ENCODE measurements around the gene PRR12.
A peak's percentile ranks its signal among the peaks of the same experiment; 100 is the strongest.
"Not testable (repeated sequence)": the region's sequence is repeated elsewhere in the genome, so short reads cannot be mapped to it uniquely, and the experiment has no call there.

The PRR12 gene

DNA sequence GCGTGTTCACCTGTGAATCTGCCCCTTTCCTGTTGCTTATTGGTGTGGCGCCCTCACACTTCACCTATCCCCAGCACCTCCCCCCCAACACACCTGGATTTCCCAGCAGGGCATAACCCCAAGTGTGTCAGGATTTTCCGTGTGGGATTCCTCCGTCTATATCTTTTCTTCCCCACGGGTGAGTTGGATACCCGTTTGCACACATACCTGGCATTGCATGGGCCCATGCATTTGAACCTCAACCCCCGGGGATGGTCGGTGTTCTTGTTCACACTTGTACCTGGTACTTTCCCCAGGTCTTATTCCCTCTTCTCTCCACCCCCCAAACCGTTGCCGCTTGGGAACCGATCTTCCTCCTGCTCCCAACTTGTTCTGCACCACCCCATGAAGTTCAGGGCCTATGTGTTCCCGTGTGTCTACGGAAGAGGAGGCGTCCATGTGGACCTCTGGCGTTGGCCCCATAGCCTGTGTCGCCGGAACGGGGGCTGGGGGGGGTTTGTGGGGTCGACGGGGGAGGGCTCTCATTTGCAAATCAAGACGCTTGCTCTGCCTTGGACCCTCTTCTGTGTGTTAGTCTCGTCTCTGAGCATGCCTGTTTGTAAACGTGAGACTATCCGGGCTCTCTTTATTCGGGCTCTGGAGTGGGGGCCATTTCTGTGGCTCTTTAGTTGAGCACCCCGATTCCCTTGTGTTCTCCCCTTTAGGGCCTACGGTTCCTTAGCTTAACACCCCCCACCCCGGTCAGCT, 1.7 kb downstream of the PRR12 start:
- no peak for DNase-seq

DNA sequence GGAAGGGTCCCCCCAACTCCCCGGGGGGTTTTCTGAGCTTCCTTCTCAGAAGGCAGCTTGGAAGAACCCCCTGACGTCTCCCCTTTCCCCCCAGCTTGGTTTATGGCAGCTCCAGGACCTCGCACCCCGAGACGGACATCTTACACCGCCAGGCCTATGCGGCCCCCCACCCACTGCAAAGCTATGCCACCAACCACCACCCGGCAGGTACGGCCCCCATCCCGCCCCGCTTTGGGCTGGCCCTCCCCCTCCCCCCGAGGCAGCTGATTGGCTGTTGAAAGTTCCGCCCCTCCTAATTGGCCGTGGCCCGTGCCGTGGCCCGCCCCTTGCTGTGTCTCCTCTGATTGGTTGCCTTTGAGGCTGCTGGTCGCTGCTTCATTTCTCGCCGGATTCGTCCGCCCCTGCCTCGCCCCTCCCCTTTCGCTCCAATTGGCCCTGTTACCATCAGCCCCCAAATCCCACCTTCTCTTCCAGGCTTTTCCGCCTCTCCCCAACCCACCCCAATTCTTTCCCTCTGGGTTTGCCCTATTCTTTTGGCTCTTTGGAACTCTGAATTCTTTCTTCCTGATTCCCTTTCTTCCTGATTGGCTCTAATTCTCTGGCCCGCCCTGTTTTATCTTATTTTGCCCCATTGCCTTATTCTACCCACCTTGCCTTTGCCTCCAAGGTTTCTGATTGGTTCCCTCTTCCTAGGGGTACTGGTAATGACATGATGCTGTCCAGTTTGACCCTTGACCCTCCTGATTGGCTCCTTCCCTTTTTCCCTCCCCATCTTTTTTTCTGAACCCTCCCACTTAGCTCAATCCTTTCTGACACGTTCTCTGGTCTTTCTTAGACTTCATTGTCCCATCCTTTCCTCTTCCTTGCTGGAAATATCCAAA, 2.5 kb downstream of the PRR12 start:
- DNase-seq = peak; percentile 84

DNA sequence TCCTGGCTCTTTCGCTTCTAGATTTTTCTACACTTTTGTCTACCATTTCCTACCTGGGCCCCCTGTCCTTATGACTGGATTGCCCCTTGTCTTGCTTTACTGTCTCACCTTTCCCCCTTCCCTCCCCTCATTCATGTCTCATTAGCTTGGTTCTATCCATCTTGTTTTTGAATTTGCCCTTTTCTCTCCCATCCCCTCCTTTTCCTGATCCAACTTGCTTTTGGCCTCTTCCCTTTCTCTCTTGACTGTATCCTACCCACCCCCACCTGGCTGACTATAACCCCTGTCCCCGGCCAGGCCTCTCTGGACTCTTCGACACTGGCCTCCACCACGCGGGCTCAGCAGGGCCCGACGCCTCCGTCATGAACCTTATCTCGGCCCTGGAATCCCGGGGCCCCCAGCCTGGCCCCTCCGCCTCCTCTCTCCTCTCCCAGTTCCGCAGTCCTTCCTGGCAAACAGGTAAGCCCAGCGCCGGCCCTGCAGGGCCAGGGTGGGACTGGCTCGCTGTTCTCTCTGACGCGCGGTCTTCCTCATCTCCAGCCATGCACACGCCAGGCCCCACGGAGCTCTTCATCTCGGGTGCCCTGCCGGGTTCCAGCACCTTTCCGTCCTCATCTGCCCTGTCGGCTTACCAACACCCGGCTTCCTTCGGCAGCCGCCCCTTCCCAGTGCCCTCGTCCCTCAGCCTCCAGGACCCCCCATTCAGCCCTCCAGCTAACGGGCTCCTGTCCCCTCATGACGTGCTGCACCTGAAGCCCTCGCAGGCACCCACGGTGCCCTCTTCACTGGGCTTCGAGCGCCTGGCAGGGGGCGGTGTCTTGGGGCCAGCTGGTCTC, 3.4 kb downstream of the PRR12 start:
- no peak for DNase-seq

DNA sequence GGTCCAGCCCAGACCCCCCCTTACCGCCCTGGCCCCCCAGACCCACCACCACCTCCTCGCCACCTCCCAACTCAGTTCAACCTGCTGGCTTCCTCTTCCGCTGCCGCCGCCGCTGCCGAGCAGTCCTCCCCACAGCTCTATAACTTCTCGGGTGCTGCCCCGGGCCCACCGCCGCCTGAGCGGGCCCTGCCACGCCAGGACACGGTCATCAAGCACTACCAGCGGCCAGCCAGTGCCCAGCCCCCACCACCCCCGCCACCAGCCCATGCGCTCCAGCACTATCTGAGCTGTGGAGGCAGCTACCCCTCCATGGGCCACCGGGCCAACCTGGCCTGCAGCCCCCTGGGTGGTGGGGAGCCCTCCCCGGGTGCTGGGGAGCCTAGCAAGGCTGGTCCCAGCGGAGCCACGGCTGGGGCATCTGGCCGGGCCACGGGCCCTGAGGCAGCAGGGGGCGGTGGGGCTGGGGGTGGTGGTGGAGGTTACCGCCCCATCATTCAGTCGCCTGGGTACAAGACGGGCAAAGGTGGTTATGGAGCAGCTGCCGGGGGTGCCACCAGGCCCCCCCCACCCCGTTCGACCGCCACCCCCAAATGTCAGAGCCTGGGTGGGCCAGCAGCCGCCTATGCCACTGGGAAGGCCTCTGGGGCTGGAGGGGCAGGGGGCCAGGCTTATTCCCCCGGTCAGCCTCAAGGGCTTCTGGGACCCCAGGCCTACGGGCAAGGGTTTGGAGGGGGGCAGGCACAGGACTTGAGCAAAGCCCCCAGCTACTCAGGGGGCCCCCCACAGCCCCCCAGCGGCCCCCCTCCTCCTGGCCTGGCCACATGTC, 4.2 kb downstream of the PRR12 start:
- no peak for DNase-seq

GRCh38 chr19:49595819-49596404, 4.9 kb downstream of the PRR12 start:
- no peak for DNase-seq

DNA sequence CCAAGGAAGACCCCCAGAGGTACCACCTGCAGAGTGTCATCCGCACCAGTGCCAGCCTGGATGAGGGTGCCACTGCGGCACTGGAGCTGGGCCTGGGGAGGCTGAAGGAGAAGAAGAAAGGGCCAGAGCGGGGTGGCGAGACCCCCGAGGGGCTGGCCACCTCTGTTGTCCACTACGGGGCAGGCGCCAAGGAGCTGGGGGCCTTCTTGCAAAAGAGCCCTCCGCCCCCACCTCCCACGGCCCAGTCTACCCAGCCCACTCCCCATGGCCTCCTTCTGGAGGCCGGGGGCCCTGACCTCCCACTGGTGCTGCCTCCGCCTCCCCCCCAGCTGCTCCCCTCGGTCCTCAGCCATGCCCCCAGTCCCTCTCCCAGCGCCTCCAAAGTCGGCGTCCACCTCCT, 5.4 kb downstream of the PRR12 start:
- DNase-seq = no peak

GRCh38 chr19:49596954-49597702, 6.1 kb downstream of the PRR12 start:
- DNase-seq = no peak

GRCh38 chr19:49597703-49597974, 6.7 kb downstream of the PRR12 start:
- no peak for DNase-seq

DNA sequence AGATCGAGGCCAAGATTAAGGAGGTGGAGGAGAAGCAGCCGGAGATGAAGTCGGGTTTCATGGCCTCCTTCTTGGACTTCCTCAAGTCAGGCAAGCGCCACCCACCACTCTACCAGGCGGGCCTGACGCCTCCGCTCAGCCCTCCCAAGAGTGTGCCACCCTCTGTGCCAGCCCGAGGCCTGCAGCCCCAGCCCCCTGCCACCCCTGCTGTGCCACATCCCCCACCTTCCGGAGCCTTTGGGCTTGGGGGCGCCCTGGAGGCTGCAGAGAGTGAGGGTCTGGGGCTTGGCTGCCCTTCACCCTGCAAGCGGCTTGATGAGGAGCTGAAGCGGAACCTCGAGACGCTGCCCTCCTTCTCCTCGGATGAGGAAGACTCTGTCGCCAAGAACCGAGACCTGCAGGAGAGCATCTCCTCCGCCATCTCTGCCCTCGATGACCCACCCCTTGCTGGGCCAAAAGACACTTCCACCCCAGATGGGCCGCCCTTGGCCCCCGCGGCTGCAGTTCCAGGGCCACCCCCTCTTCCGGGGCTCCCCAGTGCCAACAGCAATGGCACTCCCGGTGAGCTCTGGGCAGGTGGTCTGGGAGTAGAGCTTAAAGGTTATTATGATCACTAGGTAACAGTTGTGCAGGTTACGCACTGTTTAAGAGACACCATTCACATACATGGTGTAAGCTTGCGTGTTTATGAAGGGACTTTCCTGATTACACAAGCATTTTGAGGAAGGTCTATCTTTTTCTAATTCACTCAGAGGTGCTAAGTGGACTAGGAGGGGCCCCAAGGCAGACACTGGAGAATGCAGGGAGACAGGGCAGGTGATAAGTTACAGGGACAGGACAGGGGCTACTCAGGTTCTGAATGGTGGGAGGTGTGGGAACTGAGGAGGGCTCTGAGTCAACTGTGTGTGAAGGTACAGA, 8.7 kb downstream of the PRR12 start:
- no peak for DNase-seq

- no peak for DNase-seq
These were observed 10.6 kb downstream of the PRR12 start for GRCh38 chr19:49601482-49602038.

DNA sequence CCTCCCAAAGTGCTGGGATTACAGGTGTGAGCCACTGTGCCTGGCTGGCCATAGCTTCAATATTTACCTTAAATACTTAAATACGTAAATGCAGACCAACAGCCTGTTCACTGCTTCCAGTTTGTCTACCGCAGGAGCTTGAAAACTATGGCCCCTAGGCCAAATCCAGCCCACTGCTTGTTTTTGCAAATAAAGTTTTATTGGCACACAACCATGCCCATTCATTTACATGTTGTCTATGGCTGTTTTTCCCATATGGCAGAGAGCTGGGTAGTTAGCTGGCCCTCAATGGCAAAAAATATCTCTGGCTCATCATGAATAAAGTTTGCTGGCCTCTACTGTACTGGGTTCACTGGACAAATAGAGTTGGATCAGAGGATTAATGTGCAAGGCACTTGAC, 11.8 kb downstream of the PRR12 start:
- DNase-seq = no peak

GRCh38 chr19:49605605-49606004, 14.6 kb downstream of the PRR12 start:
- DNase-seq = no peak

DNA sequence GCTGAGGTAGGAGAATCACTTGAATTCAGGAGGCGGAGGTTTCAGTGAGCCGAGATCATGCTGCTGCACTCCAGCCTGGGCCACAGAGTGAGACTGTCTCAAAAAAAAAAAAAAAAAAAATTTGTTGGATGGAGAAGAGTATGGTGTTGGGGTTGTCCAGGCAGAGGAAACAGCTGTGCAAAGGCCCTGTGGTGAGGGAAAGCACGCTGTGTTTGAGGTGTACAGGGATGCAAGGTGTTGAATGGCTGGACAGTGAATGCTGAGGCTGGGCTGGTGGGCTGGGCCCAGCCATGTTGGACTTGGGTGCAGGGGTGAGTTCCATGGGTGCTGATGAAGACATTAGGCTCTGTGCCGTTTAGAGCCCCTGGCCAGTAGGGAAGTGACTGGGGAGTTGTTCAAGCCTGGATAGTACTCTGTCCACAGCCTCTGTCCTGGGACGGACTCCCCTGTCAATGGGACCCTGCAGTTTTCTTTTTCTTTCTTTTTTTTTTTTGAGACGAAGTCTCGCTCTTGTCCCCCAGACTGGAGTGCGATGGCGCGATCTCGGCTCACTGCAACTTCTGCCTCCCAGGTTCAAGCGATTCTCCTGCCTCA, 18.6 kb downstream of the PRR12 start:
- no peak for DNase-seq

DNA sequence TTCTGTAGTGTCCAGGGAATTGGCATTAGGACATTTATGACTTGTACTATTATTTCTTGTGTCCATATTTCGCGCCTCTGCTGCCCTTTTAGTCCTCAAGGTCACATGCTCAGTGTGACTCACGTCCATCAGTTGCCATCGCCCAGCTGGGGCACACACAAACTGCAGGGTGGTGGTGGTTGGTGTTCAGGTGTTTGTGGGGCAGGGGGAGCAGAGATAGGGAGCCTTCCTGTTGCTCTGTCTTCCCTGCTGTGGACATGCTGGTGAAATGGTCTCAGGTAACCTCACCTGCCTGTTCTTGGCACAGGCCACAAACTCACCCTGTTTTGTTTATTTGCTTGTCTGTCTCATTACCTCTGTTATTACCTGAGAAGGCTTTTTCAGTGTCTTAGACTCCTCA, 22.4 kb downstream of the PRR12 start:
- no peak for DNase-seq

GRCh38 chr19:49614096-49614833, 23.3 kb downstream of the PRR12 start:
- no peak for DNase-seq

DNA sequence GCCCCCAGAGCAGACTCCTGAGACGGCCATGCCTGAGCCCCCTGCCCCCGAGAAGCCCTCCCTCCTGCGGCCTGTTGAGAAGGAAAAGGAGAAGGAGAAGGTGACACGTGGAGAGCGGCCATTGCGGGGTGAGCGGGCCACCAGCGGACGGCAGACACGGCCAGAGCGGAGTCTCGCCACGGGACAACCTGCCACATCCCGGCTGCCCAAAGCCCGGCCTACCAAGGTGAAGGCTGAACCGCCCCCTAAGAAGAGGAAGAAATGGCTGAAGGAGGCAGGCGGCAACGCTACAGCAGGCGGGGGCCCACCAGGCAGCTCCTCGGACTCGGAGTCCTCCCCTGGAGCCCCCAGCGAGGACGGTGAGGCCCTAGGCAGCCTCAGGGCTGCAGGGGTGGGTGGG, 24.9 kb downstream of the PRR12 start:
- no peak for DNase-seq

DNA sequence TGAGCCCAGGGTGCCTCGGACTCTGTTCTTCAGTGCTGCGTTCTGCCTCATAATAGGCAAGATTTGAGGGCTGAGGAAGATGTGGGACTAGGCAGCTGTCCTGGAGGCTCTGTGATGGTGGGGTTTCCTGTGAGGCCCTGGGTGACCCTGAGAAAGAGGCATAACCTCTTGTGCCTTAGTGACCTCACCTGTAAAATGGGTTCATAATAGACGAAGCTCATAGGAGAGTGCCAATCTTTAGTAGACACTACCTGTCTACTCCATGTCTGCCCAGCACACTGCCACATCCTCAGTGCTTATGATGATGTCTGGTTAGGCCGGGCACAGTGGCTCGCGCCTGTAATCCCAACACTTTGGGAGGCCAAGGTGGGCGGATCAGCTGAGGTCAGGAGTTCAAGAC, 25.6 kb downstream of the PRR12 start:
- no peak for DNase-seq

- DNase-seq = no peak
These were observed 26.0 kb downstream of the PRR12 start for GRCh38 chr19:49616945-49617344.

DNA sequence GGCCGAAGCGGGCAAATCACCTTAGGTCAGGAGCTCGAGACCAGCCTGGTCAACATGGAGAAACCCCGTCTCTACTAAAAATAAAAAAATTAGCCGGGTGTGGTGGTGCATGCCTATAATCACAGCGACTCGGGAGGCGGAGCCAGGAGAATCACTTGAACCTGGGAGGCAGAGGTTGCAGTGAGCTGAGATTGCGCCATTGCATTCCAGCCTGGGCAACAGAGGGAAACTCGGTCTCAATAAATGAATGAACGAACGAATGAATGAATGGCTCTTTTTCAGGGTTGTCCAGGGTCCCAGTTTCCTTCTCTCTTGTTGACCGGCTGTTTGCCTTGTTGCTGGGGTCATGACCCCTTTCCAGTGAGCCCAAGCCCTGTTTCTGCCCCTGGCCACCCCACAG, 26.9 kb downstream of the PRR12 start:
- DNase-seq = not testable (repeated sequence)

Data from DMS153 (cell line).